HEK293 (cell line): Measurements from ENCODE around the gene PROSER2.

Experiments used
- ZNF449 ChIP-seq: fragments of 450-650 bp; formaldehyde crosslinking; IDR thresholded peaks from 2 replicates; pipeline ENCODE4 v1.5.1; 2017; ENCODE audit warnings: missing biosample characterization, mild to moderate bottlenecking, missing genetic modification characterization, moderate library complexity
- ZNF513 ChIP-seq: fragments of 450-650 bp; IDR thresholded peaks from 2 replicates; pipeline ENCODE4 v1.5.1; 2018; ENCODE audit warnings: missing biosample characterization, missing genetic modification characterization

DNA sequence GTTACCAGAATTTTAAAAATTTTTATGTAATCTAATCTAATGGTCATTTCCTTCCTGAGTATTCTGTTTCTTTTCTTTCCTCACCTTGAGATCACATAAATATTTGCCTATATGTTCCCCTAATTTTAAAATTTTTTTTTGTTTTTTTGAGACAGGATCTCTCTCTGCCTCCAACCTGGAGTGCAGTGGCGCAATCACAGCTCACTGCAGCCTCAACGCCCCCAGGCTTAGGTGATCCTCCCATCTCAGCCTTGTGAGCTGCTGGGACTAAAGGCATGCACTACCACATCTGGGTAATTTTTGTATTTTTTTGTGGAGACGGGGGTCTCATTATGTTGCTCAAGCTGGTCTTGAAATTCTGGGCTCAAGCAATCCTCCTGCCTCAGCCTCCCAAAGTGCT, 4.1 kb upstream of the PROSER2 start:
- TF ChIP-seq ZNF449: no peak
- no peak for TF ChIP-seq ZNF513 (tag by site-specific recombination)
